ENCODE measurements around the gene CTSV.
"Not testable (repeated sequence)": the region's sequence is repeated elsewhere in the genome, so short reads cannot be mapped to it uniquely, and the experiment has no call there.

Gene CTSV

DNA sequence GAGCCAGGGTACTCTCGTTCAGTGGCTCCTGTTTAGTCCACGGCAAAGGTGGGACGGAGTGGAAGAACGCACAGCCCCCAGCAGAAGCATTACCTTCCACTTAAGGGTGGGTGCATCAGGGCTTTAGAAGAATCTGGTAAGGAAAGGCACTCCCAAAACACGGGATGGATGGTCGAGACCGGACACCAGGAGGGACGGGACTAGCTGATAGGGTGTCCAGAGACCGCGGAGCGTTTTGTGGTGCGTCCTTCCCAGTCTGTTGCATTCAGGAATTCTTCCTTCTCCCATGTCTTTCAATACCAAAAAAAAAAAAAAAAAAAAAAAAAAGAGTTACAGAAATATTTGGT, 545 bp upstream of the CTSV start:
- DNase-seq = no peak

DNA sequence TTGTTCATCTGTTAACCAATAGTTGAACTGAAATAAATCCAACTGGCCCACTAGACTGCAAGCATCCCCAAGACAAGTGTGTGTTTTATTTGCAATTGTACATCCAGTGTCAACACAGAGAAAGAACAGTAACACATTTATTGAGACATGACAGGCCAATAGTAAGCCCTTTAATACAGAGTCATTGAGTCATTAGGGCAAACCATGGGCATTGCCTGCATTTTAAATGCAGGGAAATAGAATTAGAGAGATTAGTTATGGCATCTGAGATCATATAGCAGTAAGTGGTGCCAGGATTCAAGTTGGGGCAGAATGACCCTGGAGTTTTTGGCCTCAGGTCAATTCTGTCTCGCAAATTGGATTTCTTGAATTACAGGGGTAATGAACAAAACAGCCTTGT, 15.4 kb downstream of the CTSV start:
- not testable (repeated sequence) for DNase-seq

DNA sequence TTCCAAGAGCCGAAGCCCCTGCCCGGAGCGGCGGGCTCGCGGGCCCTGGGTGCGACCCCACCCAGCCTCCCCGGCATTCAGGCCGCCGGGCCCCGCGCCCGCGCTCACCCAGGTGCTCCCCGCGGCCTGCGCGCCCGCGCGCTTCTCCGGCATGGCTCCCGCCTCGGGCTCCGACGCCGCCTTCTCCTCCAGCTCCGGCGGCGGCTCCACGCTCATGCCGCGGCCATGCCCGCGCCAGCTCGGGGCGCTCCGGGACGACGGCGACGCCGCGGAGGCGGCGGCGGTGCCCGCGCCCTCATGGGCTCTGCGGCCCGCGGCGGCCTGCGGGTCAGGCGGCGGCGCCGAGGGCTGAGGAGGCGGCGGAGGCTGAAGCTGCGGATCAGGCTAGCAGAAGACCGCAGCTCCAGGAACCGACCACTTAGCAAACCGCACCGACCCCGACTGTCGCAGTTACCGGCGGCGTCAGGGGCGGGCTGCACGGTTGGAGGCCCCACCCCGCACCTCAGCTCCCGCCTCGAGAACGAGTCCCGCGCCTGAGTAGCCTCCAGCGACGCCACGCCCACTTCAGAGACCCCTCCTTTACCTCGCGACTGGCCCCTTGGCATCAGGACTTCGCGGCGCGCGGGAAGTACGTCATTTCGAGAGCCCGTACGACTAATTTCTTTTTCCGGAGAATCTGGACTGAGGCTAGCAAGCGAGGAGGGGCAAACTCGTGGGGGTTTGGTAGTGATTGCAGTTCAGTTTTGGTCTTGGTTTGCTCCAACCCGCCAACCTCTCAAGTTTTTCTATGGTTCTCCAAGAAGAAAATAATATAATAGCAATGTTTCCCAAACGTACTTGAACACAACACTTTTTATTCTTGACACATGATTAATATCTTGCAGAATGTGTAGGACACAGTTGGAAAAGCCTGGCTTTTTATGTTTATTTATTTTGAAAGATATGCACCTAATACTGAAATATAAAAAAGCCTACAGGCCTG, 25.5 kb downstream of the CTSV start:
- peak; percentile 74 for DNase-seq

DNA sequence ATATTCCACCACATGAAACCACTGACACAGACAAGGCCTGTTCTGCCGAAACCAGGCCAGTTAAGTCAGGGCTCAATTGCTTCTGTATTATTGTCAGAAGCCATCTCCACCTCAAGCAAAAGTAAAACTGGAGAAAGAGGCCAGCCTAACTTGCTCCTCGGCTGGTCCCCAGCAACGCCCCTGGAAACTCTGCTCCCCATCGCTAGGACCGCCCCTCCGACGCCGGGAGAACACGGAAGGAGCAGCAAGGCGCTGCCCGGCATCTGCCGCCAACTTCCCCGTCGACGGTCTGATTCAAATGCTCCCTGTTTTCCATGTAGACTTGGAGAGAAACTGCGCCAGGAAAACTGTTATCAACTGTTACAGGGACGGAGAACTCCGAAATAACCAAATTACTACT, 26.3 kb downstream of the CTSV start:
- not testable (repeated sequence) for DNase-seq

DNA sequence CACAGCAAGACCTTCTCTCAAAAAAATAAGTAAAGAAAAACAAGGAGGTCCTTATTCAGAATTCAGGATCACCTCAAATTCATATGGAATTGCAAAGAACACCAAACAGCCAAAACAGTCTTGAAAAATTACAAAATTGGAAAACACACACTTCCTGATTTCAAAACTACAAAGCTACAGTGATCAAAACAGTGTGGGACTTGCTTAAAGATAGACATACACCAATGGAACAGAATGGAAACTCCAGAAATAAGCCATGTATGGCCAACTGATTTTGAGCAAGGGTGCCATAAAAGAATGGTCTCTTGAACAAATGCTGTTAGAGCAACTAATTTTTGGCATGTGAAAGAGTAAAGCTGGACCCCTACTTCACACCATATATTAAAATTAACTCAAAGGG, 36.7 kb downstream of the CTSV start:
- DNase-seq = not testable (repeated sequence)

DNA sequence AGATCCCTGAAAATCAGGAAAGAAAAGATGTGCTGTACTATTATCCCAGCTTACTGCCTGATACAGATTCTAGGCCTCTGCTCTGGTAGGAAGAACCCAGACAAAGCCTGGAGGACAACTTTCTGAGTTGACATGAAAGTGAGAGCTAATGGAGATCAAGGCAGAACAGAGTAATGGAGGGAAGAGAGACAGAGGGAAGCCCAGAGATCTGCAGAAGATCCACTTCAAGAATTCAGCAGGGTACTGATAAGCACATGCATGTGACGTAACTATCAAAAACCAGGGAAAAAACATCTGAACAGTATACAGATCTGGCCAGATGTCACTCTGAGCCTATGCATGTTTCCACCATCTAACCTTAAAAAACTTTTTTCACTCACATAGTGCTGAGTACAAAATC, 37.6 kb downstream of the CTSV start:
- DNase-seq = not testable (repeated sequence)

DNA sequence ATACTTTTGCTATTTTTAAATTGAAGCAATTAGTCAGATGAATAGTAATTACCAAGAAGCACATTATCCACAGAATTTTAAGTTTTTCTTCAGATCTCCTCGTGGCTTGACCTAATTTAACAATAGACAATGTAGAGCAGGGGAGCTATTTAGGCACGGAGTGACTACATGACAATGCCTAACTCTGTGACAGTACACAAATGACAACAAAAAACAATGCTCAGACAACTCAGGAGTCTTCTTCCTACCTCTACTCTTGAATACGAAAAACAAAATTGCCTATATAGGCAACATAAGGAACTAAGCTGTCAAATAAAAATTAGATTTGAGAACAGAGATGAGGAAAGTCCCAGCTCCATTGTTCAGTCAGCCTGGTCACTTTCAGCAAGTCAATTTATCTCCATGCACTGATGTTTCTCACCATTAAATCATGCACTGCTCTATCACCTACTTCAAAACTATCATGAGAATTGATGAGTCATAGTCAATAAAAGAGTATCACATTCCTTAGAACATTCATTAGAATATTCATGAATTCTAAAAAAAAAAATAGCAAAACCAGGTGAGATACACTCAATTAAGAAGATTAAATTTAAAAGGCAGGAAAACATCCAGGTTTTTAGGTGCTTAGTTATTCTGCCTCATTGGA, 38.7 kb downstream of the CTSV start:
- DNase-seq = not testable (repeated sequence)

DNA sequence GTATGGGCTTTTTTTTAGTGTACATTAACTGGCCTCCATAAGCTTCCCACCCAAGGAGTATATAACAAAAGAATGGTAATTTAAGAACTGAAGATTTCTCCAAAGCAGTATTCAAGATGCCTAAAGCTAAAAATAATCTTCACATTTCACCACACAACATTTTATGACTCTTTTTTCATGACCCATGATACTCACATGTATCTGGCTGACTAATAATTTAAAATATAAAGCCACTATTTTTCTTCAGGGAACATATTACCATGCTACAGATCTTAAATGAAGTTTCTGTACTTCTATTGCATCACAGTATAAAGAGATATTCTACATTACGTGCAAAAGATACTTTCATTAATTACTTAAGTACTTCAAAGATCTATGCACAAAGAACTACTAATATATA, 39.2 kb downstream of the CTSV start:
- not testable (repeated sequence) for DNase-seq

DNA sequence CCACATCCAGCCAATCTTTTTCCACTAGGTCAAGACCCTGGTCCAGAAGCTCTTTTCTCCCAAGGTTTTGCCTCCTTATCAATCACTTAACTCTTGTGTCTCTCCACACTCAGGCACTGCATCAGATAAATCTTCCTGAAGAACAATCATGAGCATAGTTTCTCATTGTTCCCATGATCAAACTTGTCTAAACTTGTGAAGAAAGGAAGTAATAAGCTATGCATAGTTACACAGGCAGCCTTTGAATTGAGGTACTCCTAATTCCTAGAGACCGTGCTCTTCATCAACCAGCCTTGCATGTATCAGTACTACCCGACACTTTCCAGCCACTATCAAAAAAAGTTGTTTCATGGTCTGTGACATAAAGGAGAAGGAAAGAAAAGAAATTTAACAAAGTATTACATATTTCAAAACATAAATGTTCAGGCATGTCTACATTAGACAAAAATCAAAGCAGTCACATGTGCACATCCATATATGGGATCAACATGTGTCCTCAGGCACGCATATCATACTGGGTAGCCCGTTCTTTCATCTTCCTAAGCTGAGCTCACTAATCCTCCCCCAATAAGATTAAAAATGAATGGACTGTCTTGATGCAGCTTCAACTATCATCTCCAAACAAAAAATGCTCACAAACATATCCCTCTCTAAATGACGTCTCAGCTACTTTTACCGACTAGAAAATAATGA, 41.8 kb downstream of the CTSV start:
- not testable (repeated sequence) for DNase-seq

DNA sequence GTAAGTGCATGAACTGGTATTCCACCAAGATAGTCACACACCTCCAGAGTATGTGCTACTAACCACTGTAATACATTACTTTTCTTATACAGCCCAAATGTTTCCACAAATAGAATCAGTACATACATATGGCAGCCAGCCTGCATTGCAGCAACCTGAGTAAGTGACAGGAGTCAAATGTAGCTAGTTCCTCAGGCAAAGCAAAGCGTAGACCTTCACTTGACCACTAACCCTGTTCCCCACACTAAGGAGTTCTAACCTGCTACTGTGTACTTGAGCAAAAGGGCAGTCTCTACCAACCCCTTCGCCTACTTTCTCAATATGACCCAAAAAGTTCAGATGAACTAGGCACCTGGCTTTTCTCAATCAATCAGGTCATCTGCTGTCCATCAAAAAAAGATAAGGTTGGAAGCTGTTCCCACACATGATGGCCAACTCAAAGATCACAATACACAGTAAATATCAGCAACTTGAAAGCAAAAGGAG, 44.4 kb downstream of the CTSV start:
- DNase-seq = not testable (repeated sequence)

DNA sequence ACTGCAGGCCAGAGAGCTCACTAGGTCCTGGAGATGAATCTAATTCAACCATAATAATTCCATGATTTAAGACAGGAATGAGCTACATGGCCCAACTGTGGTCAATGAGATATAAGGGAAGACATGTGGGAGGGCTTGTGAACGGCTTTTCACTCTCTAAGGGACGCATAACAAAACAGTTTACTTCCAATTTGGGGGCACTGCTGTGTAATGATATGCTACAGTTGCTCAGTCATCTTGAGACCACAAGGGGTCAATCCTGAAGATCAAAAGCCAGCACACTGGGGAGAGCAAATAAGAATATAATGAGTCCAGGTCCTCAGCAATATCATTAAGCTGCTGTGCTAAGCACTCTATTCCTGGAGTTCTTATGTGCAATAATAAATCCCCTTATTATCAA, 46.6 kb downstream of the CTSV start:
- DNase-seq = not testable (repeated sequence)

DNA sequence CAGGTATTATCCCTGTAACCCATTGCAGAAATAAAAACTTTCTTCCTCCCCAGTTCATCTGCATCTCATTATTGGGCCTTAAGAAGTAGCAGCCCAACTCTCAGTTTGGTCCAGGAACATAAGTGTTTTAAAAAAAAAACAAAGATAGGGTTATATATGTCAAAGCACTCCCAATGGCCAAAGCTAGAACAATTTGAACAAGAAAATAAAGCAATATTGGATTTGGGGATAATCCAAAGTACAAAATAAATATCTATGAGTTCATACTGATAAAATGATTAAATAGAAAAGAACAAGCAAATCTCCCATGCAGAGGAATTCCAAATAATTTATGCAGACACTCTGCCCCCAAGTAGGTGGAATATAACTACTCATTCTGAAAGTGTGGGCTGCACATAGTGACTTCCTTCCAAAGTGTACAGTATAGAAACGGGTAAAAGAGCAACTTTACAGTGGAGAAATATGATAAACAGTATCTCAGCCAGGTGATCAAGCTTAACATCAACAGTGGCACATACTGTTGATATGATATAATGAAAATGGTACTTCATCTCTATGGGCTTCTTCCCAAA, 49.1 kb downstream of the CTSV start:
- not testable (repeated sequence) for DNase-seq

DNA sequence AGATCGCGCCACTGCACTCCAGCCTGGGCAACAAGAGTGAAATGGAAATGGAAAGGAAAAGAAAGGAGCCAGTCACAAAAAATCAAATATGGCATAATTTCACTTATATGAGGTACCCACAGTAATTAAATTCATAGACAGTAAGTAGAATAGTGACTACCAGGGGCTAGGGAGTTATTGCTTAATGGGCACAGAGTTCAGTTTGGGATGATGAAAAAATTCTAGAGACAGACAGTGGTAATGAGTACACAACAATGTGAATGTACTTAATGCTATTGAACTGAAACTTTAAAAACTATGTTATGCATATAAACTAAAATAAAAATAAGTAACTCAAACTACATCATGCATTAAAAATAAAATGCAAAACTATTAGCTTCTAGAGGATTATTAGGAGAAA, 54.1 kb downstream of the CTSV start:
- not testable (repeated sequence) for DNase-seq

DNA sequence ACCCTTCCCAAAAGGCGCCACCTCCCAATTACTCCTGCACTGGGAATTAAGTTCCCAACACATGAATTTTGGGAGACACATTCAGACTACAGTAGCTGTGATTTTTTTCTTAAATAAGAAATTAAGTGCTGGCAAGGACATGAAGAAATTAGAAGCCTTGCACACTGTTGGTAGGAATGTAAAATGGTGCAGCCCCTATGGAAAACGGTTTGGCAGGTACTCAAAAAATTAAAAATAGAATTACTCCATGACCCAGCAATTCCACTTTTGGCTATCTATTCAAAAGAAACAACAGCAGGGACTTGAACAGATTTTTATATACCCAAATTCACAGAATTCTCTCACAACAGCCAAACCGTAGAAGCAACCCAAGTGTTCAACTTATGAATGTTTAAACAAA, 54.8 kb downstream of the CTSV start:
- DNase-seq = not testable (repeated sequence)

DNA sequence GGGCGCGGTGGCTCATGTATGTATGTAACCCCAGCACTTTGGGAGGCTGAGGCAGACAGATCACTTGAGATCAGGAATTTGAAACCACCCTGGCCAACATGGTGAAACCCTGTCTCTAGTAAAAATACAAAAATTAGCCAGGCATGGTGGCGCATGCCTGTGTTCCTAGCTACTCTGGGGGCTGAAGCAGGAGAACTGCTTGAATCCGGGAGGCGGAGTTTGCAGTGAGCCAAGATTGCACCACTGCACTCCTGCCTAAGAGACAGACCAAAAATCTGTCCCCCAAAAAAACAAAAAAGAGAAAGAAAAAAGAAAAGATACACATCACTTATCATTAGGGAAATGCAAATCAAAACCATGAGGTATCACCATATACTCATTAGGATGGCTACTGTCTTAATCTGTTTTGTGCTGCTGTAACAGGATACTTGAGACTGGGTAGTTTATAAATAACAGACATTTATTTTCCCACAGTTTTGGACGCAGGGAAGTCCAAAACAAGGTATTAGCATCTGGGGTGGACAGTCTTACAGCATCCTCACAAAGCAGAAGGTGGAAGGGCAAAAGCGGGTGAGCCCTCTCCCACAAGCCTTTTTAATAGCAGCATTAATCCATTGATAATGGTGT, 55.3 kb downstream of the CTSV start:
- not testable (repeated sequence) for DNase-seq

All from NCI-H1436 (cell line).